ENCODE data around the gene SOX2. TPM values are rescaled to one million over a fixed set of nuclear protein-coding genes. Genes with fewer than 3 reads are reported as not detected.

The SOX2 gene
- total RNA-seq, 4 donors from 2014 or later, result 21.3 to 54.8 (median 43.5) TPM

GRCh38 chr3:181699171-181699903 lies 12.4 kb upstream of the SOX2 start:
- no peak overlapping the region for H3K4me3 ChIP-seq
- no peak overlapping the region for H3K27ac ChIP-seq
- peaks cover 0 to 97% (median 18%) of the 10 kb centered on the region in 4 donors for H3K27me3 ChIP-seq
- H3K36me3 ChIP-seq, result no peaks in the 10 kb centered on the region
- H3K4me1 ChIP-seq, result peaks cover 13 to 51% (median 16%) of the 10 kb centered on the region in 3 donors
- 40 to 46% methylated on average over 14 of the region's 14 CpGs for WGBS, 2 donors
- TF ChIP-seq CTCF (IDR thresholded peaks at IDR 0.05) (no peak), POLR2A (IDR thresholded peaks at IDR 0.05) (no peak)
- no peak for DNase-seq
- intact Hi-C loops (cut with DNase I), result no loop called here
- no peaks in the 10 kb centered on the region for H3K9me3 ChIP-seq

- WGBS, 2 donors, result 11 to 14% methylated on average over 17 of the region's 17 CpGs
- DNase-seq, result no peak
- Histone ChIP-seq H3K9me3 (no peaks in the 10 kb centered on the region), H3K4me3 (peak overlapping the region in 3 of 4 donors; percentile 9 to 33 (median 19)), H3K27me3 (peaks cover 0 to 100% (median 20%) of the 10 kb centered on the region in 4 donors), H3K36me3 (no peaks in the 10 kb centered on the region), H3K4me1 (peaks cover 9 to 47% (median 16%) of the 10 kb centered on the region in 3 donors), H3K27ac (peak overlapping the region in 2 of 4 donors; percentile 19 to 20)
- intact Hi-C loops (cut with DNase I), result no loop called here
- TF ChIP-seq CTCF (IDR thresholded peaks at IDR 0.05) (peak in 5 of 6 experiments; percentile 69 to 83 (median 80)), POLR2A (IDR thresholded peaks at IDR 0.05) (no peak)
These were observed 11.3 kb upstream of the SOX2 start for GRCh38 chr3:181700168-181701087.

- H3K36me3 ChIP-seq, result no peaks in the 10 kb centered on the region
- no peaks in the 10 kb centered on the region for H3K9me3 ChIP-seq
- H3K27me3 ChIP-seq, result peaks cover 0 to 100% (median 20%) of the 10 kb centered on the region in 4 donors
- DNase-seq, result no peak
- intact Hi-C loops (cut with DNase I), result no loop called here
- WGBS, 2 donors, result 29 to 34% methylated on average over 5 of the region's 5 CpGs
- H3K4me1 ChIP-seq, result peaks cover 2 to 40% (median 13%) of the 10 kb centered on the region in 3 donors
- TF ChIP-seq POLR2A (IDR thresholded peaks at IDR 0.05), result no peak
- no peak for TF ChIP-seq CTCF (IDR thresholded peaks at IDR 0.05)
- H3K4me3 ChIP-seq, result no peak overlapping the region
- H3K27ac ChIP-seq, result no peak overlapping the region
These were observed 10.6 kb upstream of the SOX2 start for GRCh38 chr3:181701096-181701495.

- Histone ChIP-seq H3K9me3 (no peaks in the 10 kb centered on the region), H3K27me3 (peaks cover 0 to 100% (median 20%) of the 10 kb centered on the region in 4 donors), H3K4me1 (peaks cover 0 to 34% (median 9%) of the 10 kb centered on the region in 3 donors), H3K36me3 (no peaks in the 10 kb centered on the region), H3K4me3 (no peak overlapping the region), H3K27ac (no peak overlapping the region)
- TF ChIP-seq POLR2A (IDR thresholded peaks at IDR 0.05) (no peak), CTCF (IDR thresholded peaks at IDR 0.05) (no peak)
- no peak for DNase-seq
- WGBS, 2 donors, result 48 to 53% methylated on average over 19 to 25 of the region's 44 CpGs
- intact Hi-C loops (cut with DNase I), result no loop called here
These were observed 7.9 kb upstream of the SOX2 start for GRCh38 chr3:181703601-181704420.

Data from esophagus squamous epithelium (tissue), 5 donors.